ENCODE data around the gene RPL27A.

- no peak for TF ChIP-seq CTCF (IDR thresholded peaks at IDR 0.05)
- TF ChIP-seq POLR2A (IDR thresholded peaks at IDR 0.05): no peak
Measured at GRCh38 chr11:8698379-8698851, 15.8 kb downstream of the RPL27A start.
